Endothelial cell of umbilical vein (primary cell): ENCODE data around the gene ERCC8. TPM values are rescaled to one million over a fixed set of nuclear protein-coding genes. Genes with fewer than 3 reads are reported as not detected.

ENCODE experiments used
- BruUV-seq: library from RNA; stranded (reverse); fragments of 400-500 nt; replicated peaks from 2 replicates; lab custom pipeline; 2021; lab: Mats Ljungman, UMichigan
- CTCF ChIA-PET: fragments of 300-600, 350-600 bp; sonication (Branson Sonifier 250); formaldehyde crosslinking; loops from one replicate; lab custom pipeline; 2021; ENCODE audit warnings: antibody characterized with exemption, inconsistent platforms; lab: Charles Lee
- POLR2A ChIA-PET: fragments of 300-600, 350-600 bp; sonication (Branson Sonifier 250); formaldehyde crosslinking; loops from one replicate; lab custom pipeline; 2021; ENCODE audit warnings: antibody characterized with exemption, inconsistent platforms; lab: Charles Lee
- DNase-seq: peaks from one replicate; pipeline ENCODE4 v3.0.0-alpha.2; 2011; ENCODE audit warnings: low read depth, low spot score
- FAIRE-seq: peaks from 2 replicates; lab custom pipeline; 2011; peaks lifted over from hg19 to GRCh38; lab: Jason Lieb, UNC
- H2AFZ ChIP-seq: 2 replicates; pipeline ENCODE4 v1.6.0; 2012; ENCODE audit warnings: low read depth, low read length, control low read depth, inconsistent platforms
- H3K27ac ChIP-seq: 2 replicates; pipeline ENCODE4 v1.5.1; 2011; ENCODE audit warnings: low read depth, mild to moderate bottlenecking, control low read depth, low read length, moderate library complexity; ENCODE audit not compliant: insufficient read depth
- H3K27me3 ChIP-seq, 2 experiments: 2 replicates each; pipeline versions ENCODE4 v1.6.0 to v1.6.1; 2011; ENCODE audit warnings: low read length in 2 of 2, mixed read lengths in 1 of 2; ENCODE audit not compliant: control insufficient read depth in 2 of 2, insufficient read depth in 2 of 2
- H3K36me3 ChIP-seq, 2 experiments: 2 replicates in 1 of 2; 3 replicates in 1 of 2; pipeline ENCODE4 v1.5.1; 2011; ENCODE audit warnings: low read length in 2 of 2, mild to moderate bottlenecking in 1 of 2, moderate library complexity in 1 of 2; ENCODE audit not compliant: control insufficient read depth in 2 of 2, insufficient read depth in 2 of 2; ENCODE audit errors: extremely low read depth in 1 of 2
- H3K4me1 ChIP-seq: 3 replicates; pipeline ENCODE4 v1.5.1; 2011; ENCODE audit warnings: mild to moderate bottlenecking, low read length; ENCODE audit not compliant: control insufficient read depth, insufficient read depth; ENCODE audit errors: extremely low read depth
- H3K4me2 ChIP-seq: 2 replicates; pipeline ENCODE4 v1.6.1; 2011; ENCODE audit warnings: low read length, control low read depth, mixed read lengths; ENCODE audit not compliant: insufficient read depth
- H3K4me3 ChIP-seq, 3 experiments: fragments of 200-600 bp in 1 of 3; sonication (generic), shearing (Covaris generic) in 1 of 3; replicated peaks in 1 of 3; 2 replicates each; pipeline ENCODE4 v1.5.1; 2011 to 2016; ENCODE audit warnings: control low read depth in 3 of 3, low read length in 3 of 3, mild to moderate bottlenecking in 2 of 3, inconsistent platforms in 1 of 3, low read depth in 1 of 3, moderate library complexity in 1 of 3; ENCODE audit not compliant: insufficient read depth in 1 of 3
- H3K79me2 ChIP-seq: 2 replicates; pipeline ENCODE4 v1.6.0; 2012; ENCODE audit warnings: low read length, inconsistent platforms; ENCODE audit not compliant: control insufficient read depth, insufficient read depth
- H3K9ac ChIP-seq: replicated peaks from 2 replicates; pipeline ENCODE3; 2011; ENCODE audit warnings: low read length, control low read depth; ENCODE audit not compliant: insufficient read depth; ENCODE audit errors: extremely low read depth
- H3K9me1 ChIP-seq: replicated peaks from 3 replicates; pipeline ENCODE4 v1.6.0; 2011; ENCODE audit warnings: mild to moderate bottlenecking, low read length; ENCODE audit not compliant: control insufficient read depth, insufficient read depth; ENCODE audit errors: extremely low read depth
- H3K9me3 ChIP-seq: replicated peaks from 2 replicates; pipeline ENCODE4 v1.5.1; 2012; ENCODE audit warnings: low read length, inconsistent platforms; ENCODE audit not compliant: control insufficient read depth, insufficient read depth
- H4K20me1 ChIP-seq: replicated peaks from 2 replicates; pipeline ENCODE3; 2011; ENCODE audit warnings: mild to moderate bottlenecking, low read length; ENCODE audit not compliant: control insufficient read depth, insufficient read depth; ENCODE audit errors: extremely low read depth
- GATA2 ChIP-seq: IDR thresholded peaks from 2 replicates; pipeline ENCODE4 v1.7.0; 2011; ENCODE audit warnings: low read depth, mild to moderate bottlenecking, moderate library complexity, mixed read lengths, low read length; ENCODE audit not compliant: insufficient read length, insufficient read depth
- MAX ChIP-seq: IDR thresholded peaks from 2 replicates; pipeline ENCODE4 v1.6.1; 2011; ENCODE audit not compliant: insufficient read depth, insufficient read length
- MYC ChIP-seq: IDR thresholded peaks from one replicate; pipeline ENCODE4 v1.6.1; 2011; ENCODE audit warnings: mild to moderate bottlenecking, low read depth, low read length
- POLR2A ChIP-seq: IDR thresholded peaks from 2 replicates; pipeline ENCODE4 v1.6.1; 2012; ENCODE audit warnings: low read depth, mild to moderate bottlenecking, control low read depth, low read length
- dilution Hi-C: fragments of 300-500 bp; cut with MboI; formaldehyde crosslinking; loops from one replicate; pipeline ENCODE4 v1.15.0; 2019; ENCODE audit warnings: low sequenced_read_pairs; ENCODE audit not compliant: extremely low pct_ligation_motif_present
- intact Hi-C: fragments of 100-400 bp; cut with micrococcal nuclease; formaldehyde crosslinking; loops from one replicate; pipeline ENCODE4 v1.10.0; 2022
- polyA plus RNA-seq, 4 experiments: library from polyadenylated mRNA; depleted of rRNA in 3 of 4; stranded (reverse) in 3 of 4; unstranded in 1 of 4; fragments of >200 nt; gene quantifications; 2 replicates each; pipeline versions ENCODE4 v1.2.1 to v1.2.3, GENCODE V29; 2011 to 2012; ENCODE audit warnings: missing spikeins in 1 of 4
- total RNA-seq: library from RNA; stranded (reverse); gene quantifications from 2 replicates; pipeline ENCODE4 v1.2.3, GENCODE V29; 2021
- TF ChIP-seq, protein P1 (sequence below), 2 donors: IDR thresholded peaks; 1 replicate in 1 of 2; 2 replicates in 1 of 2; pipeline ENCODE4 v1.5.1; 2011; ENCODE audit warnings: low read length in 2 of 2, mild to moderate bottlenecking in 2 of 2, moderate library complexity in 2 of 2, control low read depth in 1 of 2, inconsistent platforms in 1 of 2, low read depth in 1 of 2; ENCODE audit not compliant: insufficient read depth in 1 of 2; ENCODE audit errors: extremely low read depth in 1 of 2

Gene ERCC8
- total and polyA plus RNA-seq, 2 donors (not counting 3 experiments of a cell fraction or from before 2014, with no cell fraction given): 10.4 to 11.8 TPM

DNA sequence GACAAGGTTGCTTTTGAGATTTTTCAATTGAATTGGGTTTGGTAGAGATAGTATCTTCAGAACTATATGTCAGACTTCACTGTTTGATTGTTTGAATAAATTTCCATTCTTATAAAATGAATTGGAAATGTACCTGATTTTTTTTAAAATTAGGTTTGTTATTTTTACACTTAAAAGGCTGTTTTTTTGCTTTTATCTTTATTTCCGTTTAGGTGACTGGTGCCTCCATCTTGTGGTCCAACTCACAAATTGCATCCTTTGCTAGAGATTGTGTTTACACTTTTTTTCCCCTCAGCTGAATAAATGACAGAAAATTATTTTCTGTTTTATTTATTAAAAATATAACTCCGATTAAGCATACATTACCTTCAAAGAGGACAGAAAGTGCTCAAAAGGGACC is 15.7 kb upstream of the ERCC8 start:
- Histone ChIP-seq H3K36me3 (no peaks in the 10 kb centered on the region), H3K4me2 (no peak overlapping the region), H3K9me1 (no peaks in the 10 kb centered on the region), H3K4me3 (no peak overlapping the region), H3K4me1 (no peaks in the 10 kb centered on the region), H3K27ac (no peak overlapping the region), H3K9me3 (no peaks in the 10 kb centered on the region), H3K27me3 (no peaks in the 10 kb centered on the region), H2AFZ (no peak overlapping the region), H3K79me2 (peaks cover 27% of the 10 kb centered on the region), H3K9ac (no peak overlapping the region), H4K20me1 (no peaks in the 10 kb centered on the region)
- ChIA-PET POLR2A (no interaction called here), CTCF (interaction anchor here (0.8 to 3.9 kb wide), 13 partner anchors 9 to 1185 kb away, joined by 3 to 43 read pairs (median 4); partner anchors contain the start of genes ERCC8 and NDUFAF2)
- TF ChIP-seq MYC (no peak), MAX (no peak), POLR2A (no peak)
- TF ChIP-seq, protein P1, sequence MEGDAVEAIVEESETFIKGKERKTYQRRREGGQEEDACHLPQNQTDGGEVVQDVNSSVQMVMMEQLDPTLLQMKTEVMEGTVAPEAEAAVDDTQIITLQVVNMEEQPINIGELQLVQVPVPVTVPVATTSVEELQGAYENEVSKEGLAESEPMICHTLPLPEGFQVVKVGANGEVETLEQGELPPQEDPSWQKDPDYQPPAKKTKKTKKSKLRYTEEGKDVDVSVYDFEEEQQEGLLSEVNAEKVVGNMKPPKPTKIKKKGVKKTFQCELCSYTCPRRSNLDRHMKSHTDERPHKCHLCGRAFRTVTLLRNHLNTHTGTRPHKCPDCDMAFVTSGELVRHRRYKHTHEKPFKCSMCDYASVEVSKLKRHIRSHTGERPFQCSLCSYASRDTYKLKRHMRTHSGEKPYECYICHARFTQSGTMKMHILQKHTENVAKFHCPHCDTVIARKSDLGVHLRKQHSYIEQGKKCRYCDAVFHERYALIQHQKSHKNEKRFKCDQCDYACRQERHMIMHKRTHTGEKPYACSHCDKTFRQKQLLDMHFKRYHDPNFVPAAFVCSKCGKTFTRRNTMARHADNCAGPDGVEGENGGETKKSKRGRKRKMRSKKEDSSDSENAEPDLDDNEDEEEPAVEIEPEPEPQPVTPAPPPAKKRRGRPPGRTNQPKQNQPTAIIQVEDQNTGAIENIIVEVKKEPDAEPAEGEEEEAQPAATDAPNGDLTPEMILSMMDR (IDR thresholded peaks at IDR 0.05; ENCODE audit: extremely low read depth in 1 of 2, insufficient read depth in 1 of 2, low read depth in 1 of 2, low read length in 2 of 2): peak; percentile 23 to 45
- dilution Hi-C loops (no loop called here), intact Hi-C loops (loop anchor here (1.0 to 5.0 kb wide), 3 partner anchors 317 to 974 kb away; no protein-coding TSS in a partner anchor)
- DNase-seq (peak; percentile 40), FAIRE-seq (no peak)
- BruUV-seq: no TSS peak

GRCh38 chr5:60959156-60959555 is 14.3 kb upstream of the ERCC8 start:
- Histone ChIP-seq H3K4me1 (no peaks in the 10 kb centered on the region), H4K20me1 (no peaks in the 10 kb centered on the region), H3K79me2 (peaks cover 34% of the 10 kb centered on the region), H3K4me2 (no peak overlapping the region), H3K27ac (no peak overlapping the region), H2AFZ (no peak overlapping the region), H3K9ac (no peak overlapping the region), H3K36me3 (no peaks in the 10 kb centered on the region), H3K9me1 (no peaks in the 10 kb centered on the region), H3K4me3 (no peak overlapping the region), H3K27me3 (no peaks in the 10 kb centered on the region), H3K9me3 (peaks cover 2% of the 10 kb centered on the region)
- peak; percentile 56 for DNase-seq
- TF ChIP-seq GATA2: no peak
- FAIRE-seq: no peak
- dilution Hi-C loops (no loop called here), intact Hi-C loops (loop anchor here (1.0 to 10.0 kb wide), 5 partner anchors 96 to 1184 kb away; partner anchors contain the start of gene SMIM15)
- no TSS peak for BruUV-seq
- ChIA-PET CTCF (interaction anchor here (0.6 to 3.9 kb wide), 57 partner anchors 8 to 1190 kb away, joined by 3 to 43 read pairs (median 4); partner anchors contain the start of genes ERCC8, NDUFAF2, SMIM15 and ZSWIM6), POLR2A (no interaction called here)
